ENCODE results near the gene PTPN3. TPM values are rescaled to one million over a fixed set of nuclear protein-coding genes. Genes with fewer than 3 reads are reported as not detected.

Gene PTPN3
- total RNA-seq, 4 donors from 2014 or later = 3.1 to 9.0 (median 5.7) TPM

- no peak for TF ChIP-seq CTCF (IDR thresholded peaks at IDR 0.05; ENCODE audit: low read depth)
Observed at GRCh38 chr9:109341561-109341960, 156.5 kb downstream of the PTPN3 start.

DNA sequence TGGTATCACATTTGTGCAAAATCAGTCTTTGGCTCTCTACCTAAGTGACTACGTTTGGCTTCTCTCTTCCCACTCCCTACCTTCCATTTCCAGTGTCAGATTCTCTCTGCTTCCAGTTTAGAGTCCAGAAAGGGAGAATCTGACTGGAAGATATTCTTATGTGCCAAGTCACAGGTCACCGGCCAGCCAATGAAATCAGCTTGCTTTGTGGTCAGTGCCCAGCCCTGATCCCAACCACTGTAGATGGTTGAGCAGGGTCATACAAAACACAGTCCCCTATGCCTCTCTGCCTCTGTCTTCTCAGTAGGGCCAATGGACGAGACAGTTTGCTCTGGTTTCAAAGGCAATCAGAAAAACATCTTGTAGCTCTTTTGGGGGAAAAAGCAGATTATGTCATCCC lies 161.7 kb downstream of the PTPN3 start:
- no peak for TF ChIP-seq CTCF (IDR thresholded peaks at IDR 0.05; ENCODE audit: low read depth)

DNA sequence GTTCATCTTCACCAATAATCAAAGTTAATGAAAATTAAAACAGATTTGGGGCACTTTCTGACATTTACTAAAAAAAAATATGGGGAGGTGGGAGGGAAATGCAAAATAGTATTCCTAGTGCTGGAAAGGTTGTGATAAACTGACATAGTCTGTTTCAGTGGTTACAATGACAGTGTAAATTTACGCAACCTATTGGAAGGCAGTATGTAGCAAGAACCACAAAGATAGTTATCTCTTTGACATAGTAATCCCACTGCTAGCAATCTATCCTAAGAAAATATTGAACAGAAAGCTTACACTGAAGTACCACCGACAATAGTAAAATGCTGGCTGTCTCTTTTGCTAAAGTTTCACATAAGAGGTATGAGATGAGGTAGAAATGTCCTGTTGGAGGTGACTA lies 162.2 kb downstream of the PTPN3 start:
- no peak for TF ChIP-seq CTCF (IDR thresholded peaks at IDR 0.05; ENCODE audit: low read depth)

DNA sequence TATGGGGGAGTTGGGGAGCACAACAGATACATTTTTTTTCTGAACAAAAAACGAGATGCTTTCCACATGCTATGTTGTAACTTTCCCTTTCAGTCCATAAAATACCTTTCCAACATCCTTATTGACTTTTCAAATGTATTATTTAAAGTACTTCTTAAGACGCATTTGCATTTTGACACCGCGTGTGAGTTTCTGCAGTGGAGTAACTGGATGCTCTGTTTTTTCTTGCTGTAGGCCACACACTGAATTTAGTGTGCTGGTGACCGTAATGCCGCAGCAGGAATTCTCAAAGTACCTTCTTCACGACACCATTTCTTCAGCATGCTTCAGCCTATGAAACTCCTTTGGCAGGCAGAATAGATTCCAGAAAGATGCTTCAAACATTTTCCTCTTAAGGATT lies 163.0 kb downstream of the PTPN3 start:
- no peak for TF ChIP-seq CTCF (IDR thresholded peaks at IDR 0.05; ENCODE audit: low read depth)

GRCh38 chr9:109331353-109331752 lies 166.8 kb downstream of the PTPN3 start:
- TF ChIP-seq CTCF (IDR thresholded peaks at IDR 0.05; ENCODE audit: low read depth) = no peak

- no peak for TF ChIP-seq CTCF (IDR thresholded peaks at IDR 0.05; ENCODE audit: low read depth)
Observed at GRCh38 chr9:109329638-109330258, 168.4 kb downstream of the PTPN3 start.

DNA sequence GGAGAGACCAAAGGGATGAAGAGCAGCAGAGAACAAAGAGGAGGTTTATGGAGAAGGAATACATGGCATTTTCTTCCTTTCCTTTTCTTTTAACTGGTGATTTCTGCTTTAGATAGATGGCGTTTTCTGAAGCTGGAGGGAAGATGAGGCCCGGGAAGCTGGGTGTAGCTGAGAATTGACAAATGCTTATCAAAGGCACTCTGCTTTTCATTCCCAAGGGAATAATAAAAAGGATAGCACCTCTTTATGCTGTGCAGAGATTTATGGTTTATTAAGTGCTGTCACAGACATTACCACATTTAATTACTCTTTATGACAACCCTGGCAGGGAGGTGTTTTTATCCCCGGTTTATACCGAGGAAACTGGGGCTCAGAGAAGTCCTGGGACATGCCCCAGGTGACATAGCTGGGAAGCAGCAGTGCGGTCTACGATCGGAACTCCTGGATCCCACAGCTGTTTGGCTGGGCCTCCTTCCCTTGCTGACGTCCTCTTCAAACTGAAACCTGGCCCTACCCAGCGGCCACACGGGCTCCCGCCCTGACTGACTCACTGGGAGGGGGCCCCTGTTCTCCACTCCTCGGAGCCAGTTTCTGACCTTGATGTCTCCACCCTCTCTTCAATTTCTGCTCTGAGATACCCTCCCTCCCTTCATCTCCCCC lies 169.0 kb downstream of the PTPN3 start:
- no peak for TF ChIP-seq CTCF (IDR thresholded peaks at IDR 0.05; ENCODE audit: low read depth)

Small RNA genes within 50 kb of the gene (small RNA-seq; reads per million reads assigned to genes)
- gene MIR3927 = not detected

Other genes with a start within 250 kb of the PTPN3 start
- 100 to 1,000 TPM in 1 of 4 donors, 10 to 100 TPM in 3; 30.8 to 117 (median 64.7) TPM for gene EPB41L4B, start 177.2 kb downstream of the PTPN3 start, total RNA-seq